Testis (tissue), 3 donors: Measurements from ENCODE around the gene BMPR1B. TPM values are rescaled to one million over a fixed set of nuclear protein-coding genes. Genes with fewer than 3 reads are reported as not detected.

Experiments used
- DNase-seq: peaks from one replicate; pipeline ENCODE4 v3.0.0-alpha.2; 2019
- H3K27ac ChIP-seq, 2 donors: fragments of 200-600 bp; sonication (generic); one replicate each; pipeline ENCODE4 v1.5.1; 2019
- H3K27me3 ChIP-seq: fragments of 200-600 bp; sonication (generic); one replicate; pipeline ENCODE4 v1.5.1; 2019
- H3K36me3 ChIP-seq: fragments of 200-600 bp; sonication (generic); one replicate; pipeline ENCODE4 v1.5.1; 2017; ENCODE audit warnings: low read depth; ENCODE audit errors: missing control alignments
- H3K4me1 ChIP-seq: fragments of 200-600 bp; sonication (generic); one replicate; pipeline ENCODE4 v1.5.1; 2019
- H3K4me3 ChIP-seq, 2 donors: fragments of 200-600 bp; sonication (generic); one replicate each; pipeline ENCODE4 v1.5.1; 2017 to 2019
- H3K9me3 ChIP-seq: fragments of 200-600 bp; sonication (generic); one replicate; pipeline ENCODE4 v1.5.1; 2017
- POLR2A ChIP-seq: fragments of 450-650 bp; IDR thresholded peaks from one replicate; pipeline ENCODE4 v1.6.1; 2017; ENCODE audit warnings: antibody characterized with exemption, mild to moderate bottlenecking, moderate library complexity
- WGBS, 2 donors: methylation state at CpG; one replicate each; pipeline ENCODE4 v1.1.5; 2018; 5-methylcytosine and 5-hydroxymethylcytosine counted together
- intact Hi-C: fragments of 100-400 bp; cut with DNase I; formaldehyde crosslinking; loops from one replicate; pipeline ENCODE4 v1.15.1; 2023; ENCODE audit warnings: low total_unique reads
- polyA plus RNA-seq: library from polyadenylated mRNA; stranded (reverse); fragments of 350-450 nt; fragmentation: Illumina TruSeq; extraction: RNeasy Lipid Tissue Mini Kit (QIAGEN cat#74804); gene quantifications from one replicate; pipeline ENCODE4 v1.2.3, GENCODE V29; 2014; ENCODE audit warnings: low read depth, low replicate concordance; ENCODE audit not compliant: insufficient read depth
- total RNA-seq, 2 donors: library from RNA; depleted of rRNA; stranded (reverse); fragments of >200 nt; gene quantifications; one replicate each; pipeline ENCODE4 v1.2.3, GENCODE V29; 2016
- TF ChIP-seq, protein P1 (sequence below), 3 experiments: fragments of 450-650 bp in 2 of 3; fragments of 200-600 bp in 1 of 3; sonication (generic) in 1 of 3; IDR thresholded peaks; one replicate each; pipeline ENCODE4 v1.5.1; 2016 to 2019; ENCODE audit warnings: antibody characterized with exemption in 3 of 3, mild to moderate bottlenecking in 2 of 3, moderate library complexity in 1 of 3

The BMPR1B gene
- total and polyA plus RNA-seq, 3 donors from 2014 or later, result 7.5 to 13.0 (median 9.1) TPM

DNA sequence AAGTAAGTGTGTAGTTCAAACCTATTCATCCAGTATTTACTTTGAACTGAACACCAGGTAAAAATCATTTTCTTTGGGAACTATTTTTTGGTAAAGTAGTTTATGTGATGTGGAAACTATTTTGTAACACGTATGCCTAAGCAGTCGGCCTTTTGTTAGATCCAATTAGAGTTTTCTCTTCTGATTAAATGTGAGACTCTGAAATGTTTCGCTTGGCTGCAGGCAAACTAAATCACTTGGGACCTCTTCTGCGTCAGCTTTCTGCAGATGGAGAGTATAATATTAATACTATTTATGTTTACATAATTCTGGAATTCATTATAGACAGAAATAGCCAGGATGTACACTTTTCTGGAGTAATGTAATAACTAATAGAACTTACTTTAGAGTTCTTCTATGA, 46.9 kb downstream of the BMPR1B start:
- no peak overlapping the region for H3K4me3 ChIP-seq

DNA sequence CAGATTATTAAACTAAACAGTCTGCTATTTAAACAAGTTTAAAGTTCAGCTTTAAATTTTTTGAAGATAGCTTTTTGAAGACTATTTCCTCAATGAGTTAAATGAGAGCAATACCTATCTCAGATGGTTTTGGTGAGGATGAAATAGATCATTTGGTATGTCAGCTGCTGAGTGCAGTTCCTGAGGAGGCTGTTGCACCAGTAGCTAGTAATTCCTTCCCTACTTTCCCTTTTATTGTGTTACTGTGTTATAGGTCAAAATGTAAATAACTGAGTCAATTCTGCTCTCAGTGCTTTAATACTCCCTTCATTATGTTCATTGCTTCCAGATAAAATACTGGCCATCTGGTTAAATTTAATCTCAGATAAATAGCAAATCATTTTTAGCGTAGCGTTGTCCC, 48.6 kb downstream of the BMPR1B start:
- no peak for DNase-seq
- intact Hi-C loops, result no loop called here
- no peaks in the 10 kb centered on the region for H3K9me3 ChIP-seq
- TF ChIP-seq, protein P1, sequence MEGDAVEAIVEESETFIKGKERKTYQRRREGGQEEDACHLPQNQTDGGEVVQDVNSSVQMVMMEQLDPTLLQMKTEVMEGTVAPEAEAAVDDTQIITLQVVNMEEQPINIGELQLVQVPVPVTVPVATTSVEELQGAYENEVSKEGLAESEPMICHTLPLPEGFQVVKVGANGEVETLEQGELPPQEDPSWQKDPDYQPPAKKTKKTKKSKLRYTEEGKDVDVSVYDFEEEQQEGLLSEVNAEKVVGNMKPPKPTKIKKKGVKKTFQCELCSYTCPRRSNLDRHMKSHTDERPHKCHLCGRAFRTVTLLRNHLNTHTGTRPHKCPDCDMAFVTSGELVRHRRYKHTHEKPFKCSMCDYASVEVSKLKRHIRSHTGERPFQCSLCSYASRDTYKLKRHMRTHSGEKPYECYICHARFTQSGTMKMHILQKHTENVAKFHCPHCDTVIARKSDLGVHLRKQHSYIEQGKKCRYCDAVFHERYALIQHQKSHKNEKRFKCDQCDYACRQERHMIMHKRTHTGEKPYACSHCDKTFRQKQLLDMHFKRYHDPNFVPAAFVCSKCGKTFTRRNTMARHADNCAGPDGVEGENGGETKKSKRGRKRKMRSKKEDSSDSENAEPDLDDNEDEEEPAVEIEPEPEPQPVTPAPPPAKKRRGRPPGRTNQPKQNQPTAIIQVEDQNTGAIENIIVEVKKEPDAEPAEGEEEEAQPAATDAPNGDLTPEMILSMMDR (IDR thresholded peaks at IDR 0.05), result no peak
- no peak for TF ChIP-seq POLR2A
- H3K4me3 ChIP-seq, result no peak overlapping the region
- H3K27me3 ChIP-seq, result no peaks in the 10 kb centered on the region
- no peaks in the 10 kb centered on the region for H3K4me1 ChIP-seq
- H3K27ac ChIP-seq, result no peak overlapping the region
- 96 to 97% methylated on average over 2 of the region's 2 CpGs for WGBS, 2 donors
- H3K36me3 ChIP-seq, result no peaks in the 10 kb centered on the region

More for the DNA sequence above, 46.9 kb downstream of the BMPR1B start:
- Histone ChIP-seq H3K4me1 (no peaks in the 10 kb centered on the region), H3K9me3 (no peaks in the 10 kb centered on the region), H3K27ac (no peak overlapping the region), H3K27me3 (no peaks in the 10 kb centered on the region), H3K36me3 (no peaks in the 10 kb centered on the region)
- TF ChIP-seq, protein P1 (IDR thresholded peaks at IDR 0.05), result no peak
- no peak for TF ChIP-seq POLR2A
- no peak for DNase-seq
- intact Hi-C loops, result no loop called here
- WGBS, 2 donors, result 73 to 86% methylated on average over 4 of the region's 4 CpGs

DNA sequence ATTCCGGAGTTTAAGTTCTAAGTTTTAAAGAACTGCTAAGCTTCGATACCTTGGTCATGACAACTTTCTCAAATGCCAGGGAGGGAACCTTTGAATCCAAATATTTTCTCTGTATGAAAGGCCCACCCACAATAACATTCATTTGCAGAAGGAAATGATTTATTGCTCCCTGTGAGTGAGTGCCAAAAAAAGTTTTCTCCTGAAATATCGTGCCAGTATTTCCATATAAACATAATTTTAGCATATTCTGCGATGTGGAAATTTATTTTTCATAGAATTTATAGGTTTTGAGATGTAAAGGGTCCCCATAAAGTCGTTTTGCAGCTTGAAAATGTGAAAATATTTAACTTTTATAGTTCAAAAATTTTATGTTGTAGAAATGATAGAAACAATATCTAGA, 53.9 kb downstream of the BMPR1B start:
- TF ChIP-seq, protein P1 (IDR thresholded peaks at IDR 0.05), result no peak
- no peak for TF ChIP-seq POLR2A
- Histone ChIP-seq H3K27me3 (no peaks in the 10 kb centered on the region), H3K4me3 (no peak overlapping the region), H3K27ac (no peak overlapping the region), H3K36me3 (no peaks in the 10 kb centered on the region), H3K4me1 (no peaks in the 10 kb centered on the region), H3K9me3 (no peaks in the 10 kb centered on the region)
- WGBS, 2 donors, result 64 to 75% methylated on average over 5 of the region's 5 CpGs
- intact Hi-C loops, result no loop called here
- DNase-seq, result no peak

DNA sequence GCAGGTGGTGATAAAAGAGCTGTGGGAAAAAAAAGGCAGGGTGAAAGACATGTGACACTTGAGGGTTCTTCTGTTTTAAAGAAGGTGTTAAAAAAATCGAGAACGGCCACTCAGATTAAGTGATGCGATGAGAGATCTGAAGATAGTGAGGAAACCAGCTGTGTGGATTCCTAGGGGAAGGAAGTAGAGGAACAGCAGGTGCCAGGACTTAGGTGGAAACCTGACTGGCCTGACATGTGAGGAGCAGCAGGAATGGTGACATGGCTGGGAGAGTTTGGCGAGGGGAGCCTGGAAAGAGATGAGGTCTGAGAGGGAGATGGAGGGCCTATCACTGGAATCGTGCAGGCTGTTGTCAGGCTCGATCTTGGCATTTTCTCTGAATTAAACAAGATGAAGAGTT, 55.5 kb downstream of the BMPR1B start:
- Histone ChIP-seq H3K9me3 (no peaks in the 10 kb centered on the region), H3K27ac (no peak overlapping the region), H3K36me3 (no peaks in the 10 kb centered on the region), H3K4me1 (no peaks in the 10 kb centered on the region), H3K27me3 (no peaks in the 10 kb centered on the region), H3K4me3 (no peak overlapping the region)
- 92 to 96% methylated on average over 6 of the region's 6 CpGs for WGBS, 2 donors
- no peak for DNase-seq
- intact Hi-C loops, result no loop called here
- TF ChIP-seq, protein P1 (IDR thresholded peaks at IDR 0.05), result no peak
- TF ChIP-seq POLR2A, result no peak

DNA sequence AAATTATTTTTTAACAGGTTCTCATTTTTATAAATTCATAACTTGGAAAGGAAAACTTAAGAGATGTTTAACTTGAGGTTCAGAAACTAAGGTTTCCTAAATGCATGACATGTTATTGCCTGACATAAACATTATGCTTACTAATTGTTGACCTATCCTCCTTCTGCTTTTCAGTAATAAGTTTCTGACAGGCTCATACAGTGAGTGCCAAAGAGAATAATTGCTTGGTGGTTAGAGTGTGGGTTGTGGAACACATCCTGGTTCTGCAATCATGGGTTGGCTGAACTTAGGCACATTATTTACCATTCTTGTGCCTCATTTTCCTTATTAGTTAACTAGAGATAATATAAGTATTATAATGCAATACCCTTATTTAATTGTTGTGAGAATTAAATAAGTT, 56.5 kb downstream of the BMPR1B start:
- Histone ChIP-seq H3K27ac (no peak overlapping the region), H3K4me3 (no peak overlapping the region), H3K4me1 (no peaks in the 10 kb centered on the region), H3K36me3 (no peaks in the 10 kb centered on the region), H3K27me3 (no peaks in the 10 kb centered on the region), H3K9me3 (no peaks in the 10 kb centered on the region)
- intact Hi-C loops, result no loop called here
- no peak for DNase-seq
- TF ChIP-seq, protein P1 (IDR thresholded peaks at IDR 0.05), result no peak
- no peak for TF ChIP-seq POLR2A
